Measurements from ENCODE around the gene TNRC6A. TPM values are rescaled to one million over a fixed set of nuclear protein-coding genes. Genes with fewer than 3 reads are reported as not detected.
A peak's percentile ranks its signal among the peaks of the same experiment; 100 is the strongest.

TNRC6A gene
- total and polyA plus RNA-seq, 2 of the 13 experiments (the other 11 are each of a cell fraction or from before 2014, with no cell fraction given) = 30.9 to 43.6 TPM

GRCh38 chr16:24858219-24859041 is 129.0 kb downstream of the TNRC6A start (continued):
- TF ChIP-seq ZBTB4 (CRISPR knock-in tag; IDR thresholded peaks at IDR 0.05; ENCODE audit: borderline replicate concordance) = no peak
- 0 out of 2 replicates have a peak, but pooled peaks have one; percentile 91 for TF ChIP-seq FOXO4 (CRISPR knock-in tag; conservative IDR thresholded peaks at IDR 0.05)
- TF ChIP-seq ZFP91 (CRISPR knock-in tag; IDR thresholded peaks at IDR 0.05; ENCODE audit: borderline replicate concordance) = peak; percentile 34; the same call in 1 of the 2 replicates
- no peak for TF ChIP-seq PCBP2 (optimal IDR thresholded peaks at IDR 0.05; ENCODE audit: low read depth, low read length, poor library complexity, severe bottlenecking)
- 0 out of 2 replicates have a peak, but pooled peaks have one; percentile 66 for TF ChIP-seq ZNF550 (CRISPR knock-in tag; IDR thresholded peaks at IDR 0.05; ENCODE audit: borderline replicate concordance)
- peak; percentile 96 for TF ChIP-seq SATB2 (CRISPR knock-in tag; IDR thresholded peaks at IDR 0.05)
- TF ChIP-seq HMGXB3 (CRISPR knock-in tag; IDR thresholded peaks at IDR 0.05; ENCODE audit: borderline replicate concordance) = peak; percentile 96
- no peak for TF ChIP-seq ZNF569 (CRISPR knock-in tag; IDR thresholded peaks at IDR 0.05; ENCODE audit: borderline replicate concordance)
- peak; percentile 84; the same call in 1 of the 2 replicates for TF ChIP-seq ZNF839 (CRISPR knock-in tag; IDR thresholded peaks at IDR 0.05; ENCODE audit: borderline replicate concordance)
- peak; percentile 96 for TF ChIP-seq ATF5 (CRISPR knock-in tag; IDR thresholded peaks at IDR 0.05; ENCODE audit: low read depth)
- peak; percentile 76; the same call in 1 of the 2 replicates for TF ChIP-seq FOXK1 (CRISPR knock-in tag; IDR thresholded peaks at IDR 0.05; ENCODE audit: borderline replicate concordance, low read depth)
